Choroid plexus epithelial cell (primary cell): Measurements from ENCODE around the gene ANP32D.
"Not testable (repeated sequence)": the region's sequence is repeated elsewhere in the genome, so short reads cannot be mapped to it uniquely, and the experiment has no call there.

Experiments used
- DNase-seq: peaks from one replicate; pipeline ENCODE4 v3.0.0-alpha.2; 2010; ENCODE audit warnings: low read depth
- H3K4me3 ChIP-seq: 2 replicates; pipeline ENCODE4 v1.5.1; 2011; ENCODE audit warnings: low read depth, mild to moderate bottlenecking, control low read depth, low read length, moderate library complexity
- CTCF ChIP-seq: conservative IDR thresholded peaks from 2 replicates; pipeline ENCODE4 v1.5.1; 2011; ENCODE audit warnings: low read depth, mild to moderate bottlenecking, control low read depth, inconsistent platforms, low read length, moderate library complexity

Gene ANP32D

GRCh38 chr12:48472259-48472658, at the start of gene ANP32D:
Gene ANP32D, plus strand, starts transcription at chr12:48472559. Its CDS starts 106 bp downstream, at chr12:48472665.
- TF ChIP-seq CTCF, result no peak
- no peak within 1 kb of the TSS for H3K4me3 ChIP-seq
- DNase-seq, result no peak

GRCh38 chr12:48423171-48423570, 49.2 kb upstream of the ANP32D start:
- H3K4me3 ChIP-seq, result no peak overlapping the region
- no peak for TF ChIP-seq CTCF
- peak; percentile 21 for DNase-seq

GRCh38 chr12:48424644-48425043, 47.7 kb upstream of the ANP32D start:
- no peak overlapping the region for H3K4me3 ChIP-seq
- no peak for TF ChIP-seq CTCF
- no peak for DNase-seq

- H3K4me3 ChIP-seq, DNase-seq: not testable (repeated sequence)
Measured at GRCh38 chr12:48434016-48434415, 38.3 kb upstream of the ANP32D start.

GRCh38 chr12:48441069-48441468, 31.3 kb upstream of the ANP32D start:
- H3K4me3 ChIP-seq, result no peak overlapping the region
- no peak for TF ChIP-seq CTCF
- no peak for DNase-seq

- TF ChIP-seq CTCF, result no peak
- no peak overlapping the region for H3K4me3 ChIP-seq
- no peak for DNase-seq
Measured at GRCh38 chr12:48442179-48442847, 30.0 kb upstream of the ANP32D start.

- H3K4me3 ChIP-seq, result no peak overlapping the region
- TF ChIP-seq CTCF, result no peak
- DNase-seq, result no peak
Measured at GRCh38 chr12:48445538-48445937, 26.8 kb upstream of the ANP32D start.
